Glutamatergic neuron (in vitro differentiated cells): Measurements from ENCODE around the gene PSAP. TPM values are rescaled to one million over a fixed set of nuclear protein-coding genes. Genes with fewer than 3 reads are reported as not detected.

Experiments
- DNase-seq: peaks from one replicate; pipeline ENCODE4 v3.0.0; 2022
- H3K27ac Mint-ChIP-seq: one replicate; pipeline ENCODE4 v1.8.0; 2020; ENCODE audit warnings: mild to moderate bottlenecking, mixed read lengths, inconsistent platforms; ENCODE audit not compliant: unreplicated experiment
- H3K27me3 Mint-ChIP-seq: one replicate; pipeline ENCODE4 v1.8.0; 2020; ENCODE audit warnings: mild to moderate bottlenecking, moderate library complexity, mixed read lengths, inconsistent platforms; ENCODE audit not compliant: unreplicated experiment
- H3K36me3 Mint-ChIP-seq: one replicate; pipeline ENCODE4 v1.8.0; 2020; ENCODE audit warnings: mild to moderate bottlenecking, mixed read lengths, inconsistent platforms; ENCODE audit not compliant: unreplicated experiment
- H3K4me1 Mint-ChIP-seq: one replicate; pipeline ENCODE4 v1.8.0; 2020; ENCODE audit warnings: mild to moderate bottlenecking, low read depth, mixed read lengths, inconsistent platforms; ENCODE audit not compliant: unreplicated experiment
- H3K4me3 Mint-ChIP-seq: one replicate; pipeline ENCODE4 v1.8.0; 2020; ENCODE audit warnings: mild to moderate bottlenecking, mixed read lengths, inconsistent platforms; ENCODE audit not compliant: unreplicated experiment
- H3K9me3 Mint-ChIP-seq: one replicate; pipeline ENCODE4 v1.8.0; 2020; ENCODE audit warnings: mild to moderate bottlenecking, moderate library complexity, mixed read lengths, inconsistent platforms; ENCODE audit not compliant: unreplicated experiment
- total RNA-seq: library from RNA; stranded (reverse); fragmentation: NEBNext Ultra II Directional; extraction: Animal tissue kit (Norgen Biotek cat#: 25700); gene quantifications from one replicate; pipeline ENCODE4 v1.2.1, GENCODE V29; 2021; ENCODE audit not compliant: unreplicated experiment
- TF ChIP-seq, protein P1 (sequence below): fragments of 200-600 bp; sonication (generic); IDR thresholded peaks from one replicate; pipeline ENCODE4 v1.5.0; 2021; ENCODE audit not compliant: partially characterized antibody, unreplicated experiment

Gene PSAP
- total RNA-seq, 1 donor from 2014 or later = 737 TPM

DNA sequence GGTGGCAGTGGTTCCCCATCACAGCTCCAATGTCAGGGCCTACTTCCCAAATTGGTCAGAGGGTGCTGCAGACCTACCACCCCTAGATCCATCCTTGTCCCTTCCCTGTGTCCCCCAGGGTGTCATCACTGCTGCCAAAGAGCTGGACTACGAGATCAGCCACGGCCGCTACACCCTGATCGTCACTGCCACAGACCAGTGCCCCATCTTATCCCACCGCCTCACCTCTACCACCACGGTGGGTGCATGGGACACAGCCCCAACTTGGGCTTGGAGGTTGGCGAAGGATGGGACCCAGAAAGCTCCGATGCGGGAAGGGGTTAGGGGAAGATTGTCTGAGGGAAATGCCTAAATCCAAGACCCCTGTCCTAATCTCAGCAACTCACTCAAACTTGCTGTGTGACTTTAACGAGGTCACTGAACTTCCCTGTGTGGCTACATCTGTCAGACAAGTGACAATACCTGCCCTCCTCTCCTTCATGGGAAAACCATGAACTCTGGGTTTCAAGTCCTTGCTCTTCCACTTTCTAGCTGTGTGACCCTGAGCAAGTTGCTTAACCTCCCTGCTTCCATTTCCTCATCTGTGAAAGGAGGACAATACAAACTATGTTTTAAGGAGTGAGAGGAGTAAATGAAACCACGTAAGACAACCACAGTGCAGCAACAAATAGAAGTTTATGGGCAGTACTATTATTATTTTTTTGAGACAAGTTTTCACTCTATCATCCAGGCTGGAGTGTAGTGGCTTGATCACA lies 72.8 kb downstream of the PSAP start:
- Mint-ChIP-seq H3K4me3 (no peak overlapping the region), H3K27me3 (peaks cover 5% of the 10 kb centered on the region), H3K27ac (no peak overlapping the region), H3K4me1 (peaks cover 11% of the 10 kb centered on the region), H3K36me3 (no peaks in the 10 kb centered on the region), H3K9me3 (peaks cover 3% of the 10 kb centered on the region)
- no peak for DNase-seq
- TF ChIP-seq, protein P1, sequence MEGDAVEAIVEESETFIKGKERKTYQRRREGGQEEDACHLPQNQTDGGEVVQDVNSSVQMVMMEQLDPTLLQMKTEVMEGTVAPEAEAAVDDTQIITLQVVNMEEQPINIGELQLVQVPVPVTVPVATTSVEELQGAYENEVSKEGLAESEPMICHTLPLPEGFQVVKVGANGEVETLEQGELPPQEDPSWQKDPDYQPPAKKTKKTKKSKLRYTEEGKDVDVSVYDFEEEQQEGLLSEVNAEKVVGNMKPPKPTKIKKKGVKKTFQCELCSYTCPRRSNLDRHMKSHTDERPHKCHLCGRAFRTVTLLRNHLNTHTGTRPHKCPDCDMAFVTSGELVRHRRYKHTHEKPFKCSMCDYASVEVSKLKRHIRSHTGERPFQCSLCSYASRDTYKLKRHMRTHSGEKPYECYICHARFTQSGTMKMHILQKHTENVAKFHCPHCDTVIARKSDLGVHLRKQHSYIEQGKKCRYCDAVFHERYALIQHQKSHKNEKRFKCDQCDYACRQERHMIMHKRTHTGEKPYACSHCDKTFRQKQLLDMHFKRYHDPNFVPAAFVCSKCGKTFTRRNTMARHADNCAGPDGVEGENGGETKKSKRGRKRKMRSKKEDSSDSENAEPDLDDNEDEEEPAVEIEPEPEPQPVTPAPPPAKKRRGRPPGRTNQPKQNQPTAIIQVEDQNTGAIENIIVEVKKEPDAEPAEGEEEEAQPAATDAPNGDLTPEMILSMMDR = no peak

DNA sequence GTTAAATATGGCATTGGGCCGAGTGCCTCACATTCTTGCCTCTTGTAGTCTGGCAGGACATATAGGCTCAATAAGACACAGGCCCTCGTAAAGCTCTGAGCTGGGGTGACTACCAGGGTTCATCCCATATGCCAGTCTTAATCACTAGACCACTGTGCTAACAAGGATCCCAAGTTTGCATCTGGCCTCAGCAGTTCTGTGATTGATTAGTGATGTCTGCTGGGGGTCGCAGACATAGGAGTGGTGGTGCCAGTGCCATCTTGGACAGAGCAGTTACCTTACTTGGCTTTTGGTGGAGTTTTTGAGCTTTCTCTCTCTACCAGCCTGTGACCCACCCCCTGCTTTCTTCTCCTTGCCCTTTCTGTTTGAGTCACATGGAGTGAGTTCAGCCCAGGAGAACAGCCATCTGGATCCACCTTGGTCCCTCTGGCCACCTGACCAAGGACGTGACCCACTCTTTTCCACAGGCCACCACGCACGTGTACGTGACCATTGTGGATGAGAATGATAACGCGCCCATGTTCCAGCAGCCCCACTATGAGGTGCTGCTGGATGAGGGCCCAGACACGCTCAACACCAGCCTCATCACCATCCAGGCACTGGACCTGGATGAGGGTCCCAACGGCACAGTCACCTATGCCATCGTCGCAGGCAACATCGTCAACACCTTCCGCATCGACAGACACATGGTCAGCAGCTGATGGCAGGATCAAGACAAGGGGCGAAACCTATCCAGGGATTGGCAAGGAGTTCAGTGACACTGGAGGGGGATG lies 73.7 kb downstream of the PSAP start:
- Mint-ChIP-seq H3K4me1 (peaks cover 11% of the 10 kb centered on the region), H3K36me3 (no peaks in the 10 kb centered on the region), H3K9me3 (peaks cover 3% of the 10 kb centered on the region), H3K27ac (no peak overlapping the region), H3K4me3 (no peak overlapping the region), H3K27me3 (peaks cover 5% of the 10 kb centered on the region)
- TF ChIP-seq, protein P1 = no peak
- DNase-seq = no peak

DNA sequence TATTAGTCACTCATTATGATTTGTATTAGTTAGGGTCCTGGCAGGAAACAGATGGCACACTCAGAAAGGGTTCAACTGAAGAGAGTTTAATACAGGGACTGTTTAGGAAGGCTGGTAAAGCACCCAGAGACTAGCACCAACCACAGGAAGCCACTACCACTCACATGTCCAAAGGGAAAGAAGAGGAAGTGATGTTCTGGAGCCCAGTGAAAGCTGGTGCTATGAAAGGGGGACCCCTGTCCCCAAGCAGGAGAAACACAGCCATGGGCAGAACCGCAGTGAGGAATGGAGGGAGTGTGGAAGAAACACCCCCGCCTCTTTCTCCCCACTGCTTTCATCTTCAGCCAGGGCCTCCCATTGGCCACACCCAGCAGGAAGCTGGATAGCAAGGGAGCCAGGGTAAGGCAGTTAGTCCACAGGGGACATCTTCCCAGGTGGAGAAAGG lies 74.5 kb downstream of the PSAP start:
- Mint-ChIP-seq H3K9me3 (peaks cover 3% of the 10 kb centered on the region), H3K4me1 (peaks cover 11% of the 10 kb centered on the region), H3K4me3 (no peak overlapping the region), H3K36me3 (no peaks in the 10 kb centered on the region), H3K27me3 (peaks cover 5% of the 10 kb centered on the region), H3K27ac (no peak overlapping the region)
- TF ChIP-seq, protein P1 = no peak
- no peak for DNase-seq

DNA sequence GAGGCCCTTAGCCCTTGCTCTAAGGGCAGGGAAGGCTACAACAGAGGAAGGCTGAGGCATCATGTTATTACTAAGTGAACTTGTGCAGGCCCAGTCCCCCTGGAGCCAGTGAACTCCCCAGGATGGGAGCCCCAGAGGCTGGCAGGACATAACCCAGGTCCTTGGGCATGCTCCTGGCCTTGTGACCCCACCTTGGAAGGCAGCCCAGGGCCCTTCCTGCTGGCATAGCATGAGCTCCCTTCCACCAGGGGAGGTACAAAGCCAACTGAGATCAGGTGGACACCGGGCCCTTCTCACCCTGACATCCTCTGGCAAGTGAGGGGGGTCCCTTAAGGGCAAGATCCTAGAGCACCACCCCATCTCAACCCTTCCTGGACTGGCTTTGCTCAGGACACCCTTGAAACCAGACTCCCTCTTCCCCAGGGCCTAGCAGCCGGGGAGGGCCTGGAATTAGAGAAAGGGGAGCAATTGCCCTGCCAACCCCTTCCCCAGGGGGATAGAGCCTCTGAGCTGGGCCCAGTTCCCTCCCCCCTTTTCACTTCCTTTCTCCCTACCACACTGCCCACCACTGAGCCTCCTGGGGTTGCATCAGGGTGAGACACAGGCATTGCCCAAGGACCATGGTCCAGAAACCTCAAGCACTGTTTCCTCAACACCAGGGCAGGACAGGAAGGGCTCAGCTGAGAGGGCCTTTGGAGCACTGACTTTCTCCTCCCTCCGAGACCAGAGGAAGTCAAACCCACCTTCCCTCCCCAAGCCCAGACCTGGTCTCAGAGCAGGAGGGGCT lies 75.9 kb downstream of the PSAP start:
- peaks cover 11% of the 10 kb centered on the region for H3K4me1 Mint-ChIP-seq
- TF ChIP-seq, protein P1 = no peak
- peaks cover 3% of the 10 kb centered on the region for H3K9me3 Mint-ChIP-seq
- H3K27me3 Mint-ChIP-seq = peaks cover 6% of the 10 kb centered on the region
- no peak overlapping the region for H3K4me3 Mint-ChIP-seq
- no peak for DNase-seq
- H3K36me3 Mint-ChIP-seq = no peaks in the 10 kb centered on the region
- no peak overlapping the region for H3K27ac Mint-ChIP-seq
